Mammary epithelial cell (primary cell): ENCODE data around the gene UFC1.

Experiments used
- CTCF ChIP-seq, 2 donors: IDR thresholded peaks in 1 of 2; conservative IDR thresholded peaks in 1 of 2; 2 replicates each; pipeline ENCODE4 v1.5.1; 2011 to 2012; ENCODE audit warnings: inconsistent platforms in 2 of 2, low read length in 2 of 2, mild to moderate bottlenecking in 2 of 2, control low read depth in 1 of 2, low read depth in 1 of 2; ENCODE audit not compliant: insufficient read depth in 1 of 2; ENCODE audit errors: extremely low read depth in 1 of 2
- EZH2 ChIP-seq: IDR thresholded peaks from 2 replicates; pipeline ENCODE4 v1.6.1; 2012; ENCODE audit warnings: low read length, inconsistent platforms, borderline replicate concordance

GRCh38 chr1:161128591-161129420, 25.0 kb upstream of the UFC1 start:
- no peak for TF ChIP-seq CTCF (conservative IDR thresholded peaks at IDR 0.05 in 1 of 2, IDR thresholded peaks at IDR 0.05 in 1 of 2; ENCODE audit: extremely low read depth in 1 of 2, insufficient read depth in 1 of 2, low read depth in 1 of 2, low read length in 2 of 2)
- no peak for TF ChIP-seq EZH2
